Esophagus (tissue), 2 donors: ENCODE measurements around the gene SNAPC4. TPM values are rescaled to one million over a fixed set of nuclear protein-coding genes. Genes with fewer than 3 reads are reported as not detected.

Experiments
- H3K27ac ChIP-seq, 2 donors: one replicate each; pipeline ENCODE4 v1.5.1; 2013; ENCODE audit warnings: low read depth in 2 of 2, mild to moderate bottlenecking in 2 of 2, inconsistent platforms in 1 of 2, low read length in 1 of 2, moderate library complexity in 1 of 2
- H3K27me3 ChIP-seq, 2 donors: one replicate each; pipeline ENCODE4 v1.6.1; 2013; ENCODE audit warnings: low read length in 2 of 2, control low read depth in 1 of 2, mild to moderate bottlenecking in 1 of 2; ENCODE audit not compliant: insufficient read depth in 2 of 2, control insufficient read depth in 1 of 2
- H3K36me3 ChIP-seq, 2 donors: one replicate each; pipeline ENCODE4 v1.6.1; 2013; ENCODE audit warnings: low read length in 1 of 2; ENCODE audit not compliant: control insufficient read depth in 2 of 2, insufficient read depth in 2 of 2
- H3K4me1 ChIP-seq, 2 donors: one replicate each; pipeline ENCODE4 v1.6.1; 2013; ENCODE audit warnings: low read length in 1 of 2; ENCODE audit not compliant: control insufficient read depth in 2 of 2, insufficient read depth in 2 of 2
- H3K4me3 ChIP-seq, 2 donors: one replicate each; pipeline ENCODE4 v1.5.1; 2013; ENCODE audit warnings: low read length in 2 of 2, mild to moderate bottlenecking in 2 of 2, low read depth in 1 of 2, moderate library complexity in 1 of 2
- H3K9me3 ChIP-seq, 2 donors: one replicate each; pipeline ENCODE4 v1.6.1; 2013; ENCODE audit warnings: mild to moderate bottlenecking in 2 of 2, low read depth in 1 of 2, low read length in 1 of 2, moderate library complexity in 1 of 2; ENCODE audit not compliant: control insufficient read depth in 2 of 2, insufficient read depth in 1 of 2
- WGBS, 2 donors: extraction: QIAGEN DNeasy Blood & Tissue Kit; methylation state at CpG; one replicate each; pipeline ENCODE4 v1.1.7; 2013; 5-methylcytosine and 5-hydroxymethylcytosine counted together
- polyA plus RNA-seq, 2 donors: library from polyadenylated mRNA; stranded (reverse); fragments of 200-250 nt; gene quantifications; one replicate each; pipeline ENCODE4 v1.2.3, GENCODE V29; 2013
- donor health status: healthy with polysubstance abuse.
- donor health status: Bipolar disorder and iron deficiency.

Gene SNAPC4
- polyA plus RNA-seq, 2 donors, result 3.5 to 6.6 TPM

GRCh38 chr9:136381311-136381710 lies 18.7 kb downstream of the SNAPC4 start:
- Histone ChIP-seq H3K36me3 (peaks cover 14 to 52% of the 10 kb centered on the region in 2 donors), H3K27ac (no peak overlapping the region), H3K9me3 (no peaks in the 10 kb centered on the region), H3K4me3 (no peak overlapping the region), H3K27me3 (no peaks in the 10 kb centered on the region), H3K4me1 (no peaks in the 10 kb centered on the region)
- WGBS, 2 donors, result 75 to 83% methylated on average over 9 of the region's 9 CpGs

GRCh38 chr9:136380381-136380780 lies 19.6 kb downstream of the SNAPC4 start:
- Histone ChIP-seq H3K4me3 (no peak overlapping the region), H3K27me3 (no peaks in the 10 kb centered on the region), H3K4me1 (no peaks in the 10 kb centered on the region), H3K27ac (no peak overlapping the region), H3K36me3 (peaks cover 14 to 52% of the 10 kb centered on the region in 2 donors), H3K9me3 (no peaks in the 10 kb centered on the region)
- 92 to 93% methylated on average over 17 of the region's 17 CpGs for WGBS, 2 donors

GRCh38 chr9:136379891-136380290 lies 20.1 kb downstream of the SNAPC4 start:
- Histone ChIP-seq H3K27me3 (no peaks in the 10 kb centered on the region), H3K4me3 (no peak overlapping the region), H3K4me1 (no peaks in the 10 kb centered on the region), H3K27ac (no peak overlapping the region), H3K9me3 (no peaks in the 10 kb centered on the region), H3K36me3 (peaks cover 12 to 52% of the 10 kb centered on the region in 2 donors)
- WGBS, 2 donors, result 86 to 92% methylated on average over 11 of the region's 11 CpGs

GRCh38 chr9:136379401-136379800 lies 20.6 kb downstream of the SNAPC4 start:
- Histone ChIP-seq H3K27me3 (no peaks in the 10 kb centered on the region), H3K36me3 (peaks cover 12 to 51% of the 10 kb centered on the region in 2 donors), H3K4me3 (no peak overlapping the region), H3K4me1 (no peaks in the 10 kb centered on the region), H3K9me3 (no peaks in the 10 kb centered on the region), H3K27ac (no peak overlapping the region)
- WGBS, 2 donors, result 93 to 94% methylated on average over 11 of the region's 11 CpGs

GRCh38 chr9:136379003-136379287 lies 21.0 kb downstream of the SNAPC4 start:
- Histone ChIP-seq H3K4me1 (no peaks in the 10 kb centered on the region), H3K36me3 (peaks cover 9 to 47% of the 10 kb centered on the region in 2 donors), H3K27ac (no peak overlapping the region), H3K4me3 (no peak overlapping the region), H3K27me3 (no peaks in the 10 kb centered on the region), H3K9me3 (no peaks in the 10 kb centered on the region)
- WGBS, 2 donors, result 87 to 91% methylated on average over 15 to 18 of the region's 18 CpGs

GRCh38 chr9:136378170-136379002 lies 21.6 kb downstream of the SNAPC4 start:
- H3K27ac ChIP-seq, result no peak overlapping the region
- H3K4me3 ChIP-seq, result no peak overlapping the region
- H3K9me3 ChIP-seq, result no peaks in the 10 kb centered on the region
- 83 to 88% methylated on average over 28 of the region's 28 CpGs for WGBS, 2 donors
- H3K4me1 ChIP-seq, result peaks cover 0 to 2% of the 10 kb centered on the region in 2 donors
- H3K36me3 ChIP-seq, result peaks cover 7 to 43% of the 10 kb centered on the region in 2 donors
- H3K27me3 ChIP-seq, result no peaks in the 10 kb centered on the region

GRCh38 chr9:136377341-136378169 lies 22.4 kb downstream of the SNAPC4 start:
- peaks cover 0 to 10% of the 10 kb centered on the region in 2 donors for H3K4me1 ChIP-seq
- WGBS, 2 donors, result 86% methylated on average over 31 to 32 of the region's 32 CpGs
- no peaks in the 10 kb centered on the region for H3K9me3 ChIP-seq
- H3K27me3 ChIP-seq, result no peaks in the 10 kb centered on the region
- H3K36me3 ChIP-seq, result peaks cover 0 to 35% of the 10 kb centered on the region in 2 donors
- H3K27ac ChIP-seq, result no peak overlapping the region
- no peak overlapping the region for H3K4me3 ChIP-seq

- Histone ChIP-seq H3K4me1 (peaks cover 0 to 15% of the 10 kb centered on the region in 2 donors), H3K27me3 (no peaks in the 10 kb centered on the region), H3K4me3 (no peak overlapping the region), H3K9me3 (no peaks in the 10 kb centered on the region), H3K27ac (no peak overlapping the region), H3K36me3 (peaks cover 0 to 24% of the 10 kb centered on the region in 2 donors)
- 74 to 85% methylated on average over 8 of the region's 8 CpGs for WGBS, 2 donors
Observed at GRCh38 chr9:136376457-136376856, 23.5 kb downstream of the SNAPC4 start.

- H3K27ac ChIP-seq, result no peak overlapping the region
- peaks cover 0 to 14% of the 10 kb centered on the region in 2 donors for H3K36me3 ChIP-seq
- H3K27me3 ChIP-seq, result no peaks in the 10 kb centered on the region
- no peak overlapping the region for H3K4me3 ChIP-seq
- 91% methylated on average over 12 of the region's 12 CpGs for WGBS, 2 donors
- H3K9me3 ChIP-seq, result no peaks in the 10 kb centered on the region
- H3K4me1 ChIP-seq, result peaks cover 0 to 17% of the 10 kb centered on the region in 2 donors
Observed at GRCh38 chr9:136375096-136375495, 24.9 kb downstream of the SNAPC4 start.
